ENCODE results near the gene MBP.
"Not testable (repeated sequence)": the region's sequence is repeated elsewhere in the genome, so short reads cannot be mapped to it uniquely, and the experiment has no call there.

Gene MBP

DNA sequence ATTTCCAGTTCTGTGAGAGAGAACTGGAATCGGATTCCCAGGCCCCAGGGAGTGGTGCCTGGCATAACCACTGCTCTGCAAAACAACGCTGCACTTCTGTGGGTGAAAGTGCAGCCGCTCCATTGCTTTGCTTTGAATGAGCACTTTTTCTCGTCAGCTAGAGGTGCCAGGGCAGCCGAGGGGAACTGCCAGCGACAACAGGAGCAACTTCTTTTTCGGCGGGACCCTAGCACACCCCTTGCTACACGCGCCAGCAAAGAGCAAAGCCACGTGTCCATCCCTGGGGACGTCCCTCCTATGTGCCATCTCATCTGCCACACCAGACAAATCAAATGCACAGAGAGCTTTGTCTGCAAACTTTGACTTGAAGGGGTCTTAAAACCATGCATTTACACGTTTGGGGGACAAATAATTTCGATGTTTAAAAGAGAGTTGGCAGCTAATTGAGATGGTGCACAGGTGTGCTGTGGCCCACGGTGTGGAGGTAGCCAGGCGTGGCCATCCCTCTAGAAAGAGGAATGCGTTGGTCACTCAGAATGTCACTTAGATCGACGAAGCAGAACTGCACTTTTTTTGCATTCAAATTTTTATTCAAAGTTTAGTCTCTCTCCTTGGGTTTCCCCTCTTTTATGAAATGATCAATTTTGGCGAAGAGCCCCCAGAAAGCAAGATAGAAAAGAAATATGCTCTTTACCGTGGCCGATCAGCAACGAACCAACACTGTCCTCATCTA lies 151.8 kb downstream of the MBP start:
- DNase-seq (ENCODE audit: extremely low read depth in 1 of 2, low read depth in 1 of 2) = no peak

DNA sequence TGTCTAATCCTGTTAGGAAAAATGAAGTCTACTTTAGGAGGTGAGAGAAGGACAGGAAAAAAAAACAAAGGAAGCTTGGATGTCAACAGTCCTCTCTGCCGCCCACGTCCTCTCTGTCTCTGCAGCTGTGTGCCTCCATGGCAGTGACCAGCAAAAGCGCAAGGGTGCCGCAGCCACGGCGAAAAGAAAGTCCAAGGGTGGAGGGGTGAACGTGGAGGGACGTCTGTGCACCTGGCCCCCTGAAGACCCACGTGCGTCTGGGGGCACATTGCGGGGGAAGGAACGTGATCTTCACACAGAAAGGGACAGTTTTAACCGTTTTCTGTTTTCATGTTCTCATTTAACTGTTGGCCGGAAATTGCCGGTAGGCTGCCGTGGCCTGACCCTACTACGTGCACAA lies 152.7 kb downstream of the MBP start:
- no peak for DNase-seq (ENCODE audit: extremely low read depth in 1 of 2, low read depth in 1 of 2)

DNA sequence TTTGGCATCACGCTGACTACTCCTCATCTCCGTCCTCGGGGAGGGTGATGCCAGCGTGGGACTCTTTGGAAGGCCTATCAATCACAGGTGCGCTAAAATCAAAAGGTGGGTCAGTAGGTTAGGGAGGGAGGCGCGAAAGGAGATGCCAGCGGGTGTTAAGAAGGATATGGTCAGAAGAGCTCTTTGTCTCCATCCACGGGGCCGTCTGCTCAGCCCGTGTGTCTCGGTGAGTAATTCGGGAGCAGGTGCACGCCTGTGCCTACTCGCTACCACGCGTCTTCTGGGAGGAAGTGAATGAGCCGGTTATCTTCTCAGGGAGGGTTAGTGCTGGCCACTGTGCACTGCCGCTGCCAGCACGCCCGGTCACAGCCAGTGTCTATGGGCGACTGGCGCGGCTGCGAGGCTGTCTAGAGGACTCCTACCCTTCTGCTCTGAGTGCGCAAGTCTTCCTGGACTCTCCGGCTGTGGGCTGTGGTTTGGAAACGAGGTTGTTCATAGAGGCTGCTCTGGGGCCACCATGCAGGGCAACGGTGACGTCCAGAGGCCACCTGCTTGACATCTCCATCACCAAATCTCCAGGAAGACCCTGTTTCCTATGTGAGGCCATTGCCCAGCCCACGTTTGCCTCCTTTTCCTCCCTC lies 153.4 kb downstream of the MBP start:
- DNase-seq (ENCODE audit: extremely low read depth in 1 of 2, low read depth in 1 of 2) = no peak

DNA sequence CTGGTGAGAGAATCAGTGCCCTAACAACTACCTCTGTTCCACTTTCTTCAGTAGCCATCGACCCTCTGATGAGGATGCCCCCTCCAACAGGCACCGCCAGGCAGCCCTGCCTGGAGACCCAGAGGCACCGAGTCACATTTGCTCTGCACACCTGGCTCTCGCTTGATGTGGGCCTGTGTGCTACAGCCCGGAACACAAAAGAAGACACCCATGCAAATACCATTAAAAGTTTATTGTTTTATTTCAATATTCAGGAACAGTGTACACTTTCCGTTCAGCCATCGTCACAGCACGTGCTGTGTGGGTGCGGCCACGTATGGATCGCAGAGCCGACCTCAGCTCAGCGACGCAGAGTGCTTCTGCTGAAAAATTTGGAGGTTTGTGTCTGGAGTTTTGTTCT lies 154.0 kb downstream of the MBP start:
- DNase-seq (ENCODE audit: extremely low read depth in 1 of 2, low read depth in 1 of 2) = no peak

DNA sequence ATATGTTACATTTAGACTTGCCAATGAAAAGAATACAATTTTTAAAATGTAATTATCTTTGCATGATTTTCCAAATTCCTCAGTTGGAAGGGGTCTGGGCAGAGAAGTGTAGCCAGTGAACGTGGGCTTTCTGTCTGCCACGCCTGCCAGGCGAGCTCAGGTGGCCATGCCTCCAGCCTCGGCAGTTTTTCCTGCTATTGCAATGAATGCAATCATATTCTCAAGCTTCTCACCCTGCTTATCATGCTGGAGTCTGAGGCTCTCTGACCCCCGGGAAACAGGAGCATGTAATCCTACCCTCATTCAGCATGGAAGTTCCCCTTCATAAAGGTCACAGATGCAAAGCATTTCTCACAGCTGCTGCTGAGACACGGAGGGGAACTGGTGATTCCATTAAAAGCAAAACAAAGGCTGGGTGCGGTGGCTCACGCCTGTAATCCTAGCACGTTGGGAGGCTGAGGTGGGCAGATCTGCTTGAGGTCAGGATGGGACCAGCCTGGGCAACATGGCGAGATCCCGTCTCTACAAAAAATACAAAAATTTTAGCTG lies 154.8 kb downstream of the MBP start:
- no peak for DNase-seq (ENCODE audit: extremely low read depth in 1 of 2, low read depth in 1 of 2)

DNA sequence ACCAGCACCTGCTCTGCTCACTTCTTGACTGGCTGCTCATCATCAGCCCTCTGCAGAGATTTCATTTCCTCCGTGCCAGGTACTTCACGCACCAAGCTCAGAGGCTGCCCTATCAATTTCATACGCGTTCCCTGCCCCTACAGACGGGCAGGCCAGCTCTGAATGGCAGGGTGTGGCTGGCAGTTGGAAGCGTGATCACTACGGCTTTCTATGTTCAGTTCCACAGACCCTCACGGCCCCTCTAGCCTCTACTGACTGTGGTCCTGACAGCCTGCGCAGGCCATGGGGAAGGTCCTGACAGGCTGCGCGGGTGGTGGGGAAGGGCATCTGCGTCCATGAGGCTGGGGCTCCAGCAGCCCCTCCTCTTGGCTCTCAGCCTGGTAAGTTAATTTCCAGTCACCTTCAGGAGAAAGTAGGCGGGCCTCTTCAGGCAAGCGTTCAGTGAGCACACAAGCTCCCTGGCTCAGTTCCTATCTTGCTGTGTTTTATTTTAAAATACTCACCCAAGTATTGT lies 155.4 kb downstream of the MBP start:
- DNase-seq (ENCODE audit: extremely low read depth in 1 of 2, low read depth in 1 of 2) = no peak

DNA sequence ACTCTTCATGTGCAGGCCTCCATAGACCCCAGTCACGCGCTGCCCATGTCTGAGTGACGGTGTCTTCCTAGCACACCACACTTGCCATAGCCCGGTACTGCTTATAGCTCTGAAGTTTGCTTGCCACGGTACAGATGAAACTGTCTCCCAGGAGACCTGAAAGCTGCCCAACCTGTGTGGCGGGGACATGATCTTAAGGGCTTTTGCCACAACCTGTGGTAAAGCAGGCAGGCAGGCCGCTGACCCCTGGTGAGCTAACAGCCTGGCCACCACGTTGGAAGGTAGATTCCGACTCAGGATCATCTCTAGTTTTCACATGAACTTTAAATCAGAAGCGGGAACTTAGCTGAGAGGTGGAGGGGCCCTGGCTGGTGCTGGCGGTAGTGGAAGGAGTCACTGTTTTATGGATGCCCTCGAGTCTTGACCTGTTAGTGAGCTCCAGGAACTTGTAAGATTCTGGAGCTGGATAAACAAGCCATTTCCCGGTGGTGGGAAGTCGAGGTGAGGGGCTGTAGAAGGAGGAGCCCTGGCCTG lies 156.9 kb downstream of the MBP start:
- no peak for DNase-seq (ENCODE audit: extremely low read depth in 1 of 2, low read depth in 1 of 2)

DNA sequence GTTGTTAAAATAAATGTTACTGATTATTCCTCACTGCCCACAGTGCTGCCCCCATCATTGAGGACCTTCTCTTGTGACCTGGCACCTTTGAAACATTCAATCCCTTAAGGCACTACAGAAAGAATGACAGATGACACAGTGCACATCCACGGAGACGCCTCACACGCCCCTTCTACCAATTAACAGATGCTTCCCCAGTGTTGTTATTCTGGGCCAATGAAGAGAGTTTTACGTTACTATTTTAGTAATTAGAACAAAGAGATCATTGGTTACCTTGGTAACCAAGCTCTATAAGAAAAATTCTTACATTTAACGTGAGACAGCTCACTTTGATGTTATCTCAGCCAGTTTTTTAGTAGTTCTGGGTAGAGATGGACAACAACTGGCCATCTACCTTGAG lies 158.2 kb downstream of the MBP start:
- no peak for DNase-seq (ENCODE audit: extremely low read depth in 1 of 2, low read depth in 1 of 2)

DNA sequence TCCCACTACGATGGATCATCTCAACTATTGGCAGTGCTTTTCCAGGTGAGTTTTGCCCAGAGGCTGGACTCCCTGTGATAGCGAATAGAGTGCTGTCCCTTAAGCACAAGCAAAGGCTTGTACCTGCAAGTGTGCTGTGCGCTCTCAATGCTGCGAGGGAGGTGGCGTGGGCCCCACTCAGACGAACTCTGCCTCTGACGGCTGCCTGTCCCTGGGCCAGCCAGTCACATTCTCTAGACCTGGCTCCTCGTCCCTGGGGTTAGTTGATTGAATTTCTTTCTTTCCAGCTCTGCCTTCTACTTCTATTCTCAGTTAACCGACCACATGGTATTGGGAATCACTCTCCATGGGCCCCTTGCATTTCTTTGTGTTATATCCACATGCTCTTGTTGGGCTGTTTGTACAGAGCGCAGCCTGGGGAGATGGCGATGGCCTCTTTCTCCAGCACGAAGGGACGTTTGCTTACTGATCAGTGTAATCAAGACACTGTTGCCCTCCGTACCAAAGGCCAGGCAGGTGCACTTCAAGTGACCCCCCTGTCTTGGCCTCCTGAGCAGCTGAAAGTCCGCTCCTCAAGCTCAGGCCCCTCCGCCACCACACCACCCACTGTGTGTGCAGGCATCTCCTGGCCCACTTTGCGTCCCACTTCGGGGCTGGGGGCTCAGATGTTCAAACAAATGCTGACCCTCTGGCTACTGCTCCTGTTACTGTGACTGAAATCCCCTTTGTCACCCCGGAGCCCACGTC lies 158.9 kb downstream of the MBP start:
- DNase-seq (ENCODE audit: extremely low read depth in 1 of 2, low read depth in 1 of 2) = no peak

DNA sequence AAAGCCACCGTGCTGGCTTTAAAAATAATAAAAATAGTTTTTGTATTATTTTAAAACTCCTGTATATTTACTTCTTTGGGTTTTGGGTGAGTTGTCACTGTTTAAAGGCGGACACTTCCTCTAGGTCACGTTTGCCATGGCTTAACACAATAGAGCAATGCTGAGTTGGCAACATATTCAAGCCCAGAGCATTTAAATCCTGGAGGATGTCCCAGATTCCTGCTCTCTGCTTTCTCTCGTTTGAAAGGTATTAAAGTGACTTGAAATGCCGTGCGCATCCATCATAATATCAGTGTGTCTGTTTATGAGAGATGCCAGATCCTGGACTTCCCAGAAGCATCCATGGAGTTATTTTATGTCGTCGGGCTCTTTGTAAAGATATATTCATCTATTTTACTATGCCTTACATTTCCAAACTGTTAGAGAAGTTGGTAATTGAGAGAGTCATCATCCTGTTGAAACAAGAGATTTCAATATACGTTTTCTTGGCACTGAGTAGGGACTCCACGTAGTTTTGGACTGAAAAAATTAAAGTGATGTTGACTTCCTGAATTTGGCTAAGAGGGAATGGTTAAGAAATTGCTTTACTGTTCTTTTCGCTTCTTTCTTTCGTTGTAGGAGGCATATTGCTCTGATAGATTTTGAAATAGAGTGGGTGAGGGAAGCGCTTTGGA lies 159.6 kb downstream of the MBP start:
- no peak for DNase-seq (ENCODE audit: extremely low read depth in 1 of 2, low read depth in 1 of 2)

DNA sequence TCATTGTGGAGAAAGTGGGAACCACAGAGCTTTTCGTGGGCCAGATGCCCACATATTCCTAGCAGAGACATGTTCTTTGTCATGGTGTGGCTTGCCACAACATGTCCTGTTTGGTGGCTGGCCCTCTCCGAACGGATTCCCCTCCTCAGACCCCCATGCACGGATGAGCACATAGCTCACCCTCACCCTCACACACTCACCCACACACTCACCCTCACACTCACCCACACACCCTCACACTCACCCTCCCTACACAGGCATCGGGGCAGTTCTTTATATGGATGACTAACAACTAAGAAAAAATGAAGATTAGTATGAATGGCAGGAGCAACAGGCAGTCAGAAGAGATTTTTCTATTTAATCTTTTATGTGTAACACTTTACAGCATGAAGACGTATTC lies 160.3 kb downstream of the MBP start:
- no peak for DNase-seq (ENCODE audit: extremely low read depth in 1 of 2, low read depth in 1 of 2)

DNA sequence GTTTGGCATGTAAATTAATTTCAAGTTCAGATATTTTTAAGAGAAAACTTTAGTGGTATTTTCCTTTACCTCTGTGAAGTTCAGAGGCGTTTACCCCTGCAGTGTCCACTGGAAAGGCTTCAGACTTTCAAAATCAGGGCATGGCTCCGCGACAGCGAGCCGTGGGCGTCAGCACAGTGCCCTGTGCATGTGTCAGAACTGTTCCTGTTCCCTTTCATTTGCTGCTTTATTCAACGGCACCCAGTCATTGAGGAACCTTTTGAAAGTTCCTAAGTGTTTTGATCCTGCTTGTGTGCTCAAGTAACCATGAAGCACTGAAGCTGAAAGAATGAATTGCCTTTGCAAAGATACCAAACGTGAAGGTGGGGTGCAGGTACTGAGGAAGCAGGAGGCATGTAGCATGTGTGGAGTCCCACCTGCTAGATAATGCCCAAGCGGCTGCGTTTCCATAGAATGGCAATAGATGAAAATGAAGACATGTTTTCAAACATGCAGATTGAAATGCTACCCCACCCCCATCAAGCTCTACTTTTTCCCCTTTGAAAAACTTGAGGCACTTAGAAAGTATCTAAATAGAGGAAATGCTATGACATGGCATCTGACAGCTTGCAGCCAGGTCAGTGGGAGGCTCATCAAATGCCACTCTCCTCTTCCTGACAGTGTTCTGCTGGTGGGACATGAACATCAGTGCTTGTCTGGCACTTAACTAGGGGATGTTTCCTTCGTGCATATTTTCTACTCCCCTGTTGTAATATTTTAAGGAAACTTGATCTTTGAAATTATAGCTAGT lies 161.6 kb downstream of the MBP start:
- DNase-seq (ENCODE audit: extremely low read depth in 1 of 2, low read depth in 1 of 2) = no peak

DNA sequence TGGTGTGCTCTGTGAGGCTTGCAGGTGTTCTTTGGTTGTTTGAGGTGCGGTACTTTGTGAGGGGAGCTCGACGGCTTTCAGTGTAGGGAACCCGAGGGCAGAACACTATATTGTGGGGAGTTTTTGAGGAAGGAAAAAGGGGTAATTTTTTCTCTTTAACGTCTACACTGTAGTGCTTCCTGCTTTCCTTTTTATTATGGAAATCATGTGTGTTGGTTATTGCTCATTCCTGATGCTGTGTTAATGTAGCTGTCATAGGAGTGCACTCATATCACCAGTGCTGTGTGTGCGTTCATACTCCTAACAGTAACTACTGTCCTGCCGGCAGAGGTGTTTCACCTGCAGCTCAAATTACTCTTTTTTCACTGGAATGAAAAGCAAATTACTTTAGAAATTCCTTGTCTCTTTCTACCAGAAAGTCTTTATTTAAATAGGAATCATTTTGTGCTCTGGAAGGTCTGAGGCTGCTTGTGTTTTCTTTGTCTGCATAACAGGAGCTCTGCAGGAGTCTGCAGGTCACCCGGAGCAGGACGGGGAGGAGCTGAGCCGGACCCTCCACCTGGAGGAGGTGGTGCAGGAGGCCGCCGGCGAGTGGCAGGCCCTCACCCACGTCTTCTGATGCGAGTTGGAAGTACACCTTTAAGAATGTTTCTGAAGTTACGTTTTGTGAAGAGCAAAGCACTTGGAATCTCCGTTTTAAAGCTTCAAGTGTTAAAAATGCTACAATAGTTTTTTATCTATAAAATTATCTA lies 164.7 kb downstream of the MBP start:
- no peak for DNase-seq (ENCODE audit: extremely low read depth in 1 of 2, low read depth in 1 of 2)

DNA sequence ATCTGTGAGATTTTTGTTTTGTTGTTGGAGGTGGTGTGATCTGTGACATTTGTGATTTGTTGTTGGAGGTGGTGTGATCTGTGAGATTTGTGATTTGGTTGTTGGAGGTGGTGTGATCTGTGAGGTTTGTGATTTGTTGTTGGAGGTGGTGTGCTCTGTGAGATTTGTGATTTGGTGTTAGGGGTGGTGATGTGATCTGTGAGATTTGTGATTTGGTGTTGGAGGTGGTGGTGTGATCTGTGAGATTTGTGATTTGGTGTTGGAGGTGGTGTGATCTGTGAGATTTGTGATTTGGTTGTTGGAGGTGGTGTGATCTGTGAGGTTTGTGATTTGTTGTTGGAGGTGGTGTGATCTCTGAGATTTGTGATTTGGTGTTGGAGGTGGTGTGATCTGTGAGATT lies 165.3 kb downstream of the MBP start:
- not testable (repeated sequence) for DNase-seq (ENCODE audit: extremely low read depth in 1 of 2, low read depth in 1 of 2)

DNA sequence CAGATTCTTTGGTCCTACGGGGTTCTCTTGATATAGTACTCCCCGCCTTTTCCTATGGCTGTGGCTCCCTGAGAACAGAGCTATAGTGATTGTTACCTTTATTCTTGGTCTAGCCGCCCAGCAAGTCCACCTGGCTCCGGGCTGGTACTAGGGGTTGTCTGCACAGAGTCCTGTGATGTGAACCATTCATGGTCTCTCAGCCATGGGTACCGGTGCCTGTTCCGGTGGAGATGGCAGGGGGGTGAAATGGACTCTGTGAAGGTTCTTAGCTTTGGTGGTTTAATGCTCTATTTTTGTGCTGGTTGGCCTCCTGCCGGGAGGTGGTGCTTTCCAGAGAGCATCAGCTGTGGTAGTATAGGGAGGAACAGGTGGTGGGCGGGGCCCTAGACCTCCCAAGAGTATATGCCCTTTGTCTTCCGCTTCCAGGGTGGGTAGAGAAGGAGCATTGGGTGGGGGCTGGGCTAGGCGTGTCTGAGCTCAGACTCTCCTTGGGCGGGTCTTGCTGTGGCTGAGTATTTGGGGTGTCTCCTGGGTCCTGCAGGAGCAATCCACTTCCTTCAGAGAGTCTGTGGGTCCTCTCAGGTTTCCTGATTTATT lies 166.9 kb downstream of the MBP start:
- not testable (repeated sequence) for DNase-seq (ENCODE audit: extremely low read depth in 1 of 2, low read depth in 1 of 2)

DNA sequence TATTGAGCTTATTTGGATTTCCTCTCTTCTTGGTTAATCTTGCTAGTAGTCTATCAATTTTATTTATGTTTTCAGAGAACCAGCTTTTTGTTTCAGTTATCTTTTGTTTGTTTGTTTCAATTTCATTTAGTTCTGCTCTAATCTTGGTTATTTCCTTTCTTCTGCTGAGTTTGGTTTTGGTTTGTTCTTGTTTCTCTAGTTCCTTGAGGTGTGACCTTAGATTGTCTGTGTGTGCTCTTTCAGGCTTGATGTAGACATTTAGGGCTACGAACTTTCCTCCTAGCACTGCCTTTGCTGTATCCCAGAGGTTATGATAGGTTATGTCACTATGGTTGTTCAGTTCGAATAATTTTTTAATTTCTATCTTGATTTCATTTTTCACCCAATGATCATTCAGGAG lies 168.6 kb downstream of the MBP start:
- DNase-seq (ENCODE audit: extremely low read depth in 1 of 2, low read depth in 1 of 2) = no peak

DNA sequence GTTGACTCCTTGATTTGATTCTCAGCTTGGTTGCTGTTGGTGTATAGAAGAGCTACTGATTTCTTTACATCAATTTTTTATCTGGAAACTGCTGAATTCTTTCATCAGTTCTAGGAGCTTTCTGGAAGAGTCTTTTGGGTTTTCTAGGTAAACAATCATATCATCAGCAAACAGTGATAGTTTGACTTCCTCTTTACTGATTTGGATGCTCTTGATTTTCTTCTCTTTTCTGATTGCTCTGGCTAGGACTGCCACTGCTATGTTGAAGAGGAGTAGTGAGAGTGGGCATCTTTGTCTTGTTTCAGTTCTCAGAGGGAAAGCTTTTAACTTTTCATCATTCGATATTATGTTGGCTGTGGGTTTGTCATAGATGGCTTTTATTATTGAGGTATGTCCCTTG lies 169.7 kb downstream of the MBP start:
- no peak for DNase-seq (ENCODE audit: extremely low read depth in 1 of 2, low read depth in 1 of 2)

DNA sequence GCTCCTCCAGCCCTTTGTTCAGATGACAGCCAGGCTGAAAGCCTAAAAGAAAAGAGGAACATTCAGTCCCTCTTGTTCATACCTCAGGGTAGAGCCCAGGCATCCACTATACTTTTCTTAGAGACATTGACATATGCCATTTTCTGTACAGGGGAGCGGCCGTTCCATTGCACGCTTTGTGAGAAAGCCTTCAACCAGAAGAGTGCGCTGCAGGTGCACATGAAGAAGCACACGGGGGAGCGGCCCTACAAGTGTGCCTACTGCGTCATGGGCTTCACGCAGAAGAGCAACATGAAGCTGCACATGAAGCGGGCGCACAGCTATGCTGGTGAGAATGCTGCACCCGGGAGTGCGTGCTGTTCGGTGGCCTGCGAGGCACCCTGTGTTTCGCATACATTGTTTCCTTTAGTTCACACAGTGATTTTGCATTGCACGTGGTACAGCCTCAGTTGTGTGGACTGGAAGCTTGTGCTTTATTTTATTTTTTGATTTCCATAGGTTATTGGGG lies 172.0 kb downstream of the MBP start:
- no peak for DNase-seq (ENCODE audit: extremely low read depth in 1 of 2, low read depth in 1 of 2)

DNA sequence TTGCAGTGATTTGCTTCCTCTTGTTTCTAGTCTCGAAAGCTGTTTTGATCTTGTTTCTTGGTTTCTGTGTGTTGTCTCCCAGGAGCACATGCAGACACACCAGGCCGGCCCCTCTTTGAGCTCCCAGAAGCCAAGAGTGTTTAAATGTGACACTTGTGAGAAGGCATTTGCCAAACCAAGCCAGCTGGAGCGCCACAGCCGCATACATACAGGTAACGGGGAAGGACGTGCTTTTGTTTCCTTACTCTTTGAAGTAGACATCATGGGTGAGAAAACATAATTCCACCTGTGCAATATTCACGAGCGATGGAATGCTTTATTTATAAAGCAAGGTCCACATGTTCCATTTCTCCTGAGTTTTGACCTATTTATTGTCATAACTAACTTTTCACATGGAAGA lies 173.0 kb downstream of the MBP start:
- no peak for DNase-seq (ENCODE audit: extremely low read depth in 1 of 2, low read depth in 1 of 2)

Measured in stimulated activated CD8-positive, alpha-beta memory T cell treated with anti-CD3 and anti-CD28 coated beads, Interleukin-7, amount 100 ng/mL, for 48 hours (primary cell).